ENCODE data around the gene CDH9. TPM values are rescaled to one million over a fixed set of nuclear protein-coding genes. Genes with fewer than 3 reads are reported as not detected.
"Not testable (repeated sequence)": the region's sequence is repeated elsewhere in the genome, so short reads cannot be mapped to it uniquely, and the experiment has no call there.

Gene CDH9
- total RNA-seq, 4 donors from 2014 or later, result 0.35 TPM; not detected in 3

- no peak for DNase-seq
- Histone ChIP-seq H3K9me3 (no peaks in the 10 kb centered on the region), H3K27me3 (no peaks in the 10 kb centered on the region), H3K4me1 (no peaks in the 10 kb centered on the region), H3K36me3 (no peaks in the 10 kb centered on the region), H3K4me3 (no peak overlapping the region), H3K27ac (no peak overlapping the region)
- intact Hi-C loops (cut with DNase I; ENCODE audit: low total_unique reads), result no loop called here
- TF ChIP-seq CTCF (IDR thresholded peaks at IDR 0.05) (no peak), POLR2A (IDR thresholded peaks at IDR 0.05) (no peak)
Measured at GRCh38 chr5:26864061-26864460, 174.3 kb downstream of the CDH9 start.

GRCh38 chr5:26856238-26856637 lies 182.1 kb downstream of the CDH9 start:
- Histone ChIP-seq H3K27me3 (no peaks in the 10 kb centered on the region), H3K4me3 (no peak overlapping the region), H3K36me3 (no peaks in the 10 kb centered on the region), H3K9me3 (no peaks in the 10 kb centered on the region), H3K27ac (no peak overlapping the region), H3K4me1 (no peaks in the 10 kb centered on the region)
- intact Hi-C loops (cut with DNase I; ENCODE audit: low total_unique reads), result no loop called here
- TF ChIP-seq POLR2A (IDR thresholded peaks at IDR 0.05), result no peak
- no peak for TF ChIP-seq CTCF (IDR thresholded peaks at IDR 0.05)
- DNase-seq, result no peak

- not testable (repeated sequence) for H3K4me3 ChIP-seq, H3K27ac ChIP-seq, H3K36me3 ChIP-seq
Measured at GRCh38 chr5:26852450-26852849, 185.9 kb downstream of the CDH9 start.

GRCh38 chr5:26847041-26847736 lies 191.2 kb downstream of the CDH9 start:
- intact Hi-C loops (cut with DNase I; ENCODE audit: low total_unique reads), result no loop called here
- no peaks in the 10 kb centered on the region for H3K36me3 ChIP-seq
- no peak overlapping the region for H3K4me3 ChIP-seq
- H3K27ac ChIP-seq, result no peak overlapping the region
- no peaks in the 10 kb centered on the region for H3K4me1 ChIP-seq
- no peak for DNase-seq
- no peaks in the 10 kb centered on the region for H3K9me3 ChIP-seq
- H3K27me3 ChIP-seq, result no peaks in the 10 kb centered on the region
- TF ChIP-seq POLR2A (IDR thresholded peaks at IDR 0.05) (no peak), CTCF (IDR thresholded peaks at IDR 0.05) (no peak)

More at GRCh38 chr5:26852450-26852849, 185.9 kb downstream of the CDH9 start:
- intact Hi-C loops (cut with DNase I; ENCODE audit: low total_unique reads); H3K4me1 ChIP-seq; H3K27me3 ChIP-seq; DNase-seq; H3K9me3 ChIP-seq: not testable (repeated sequence)

GRCh38 chr5:26843677-26844076 lies 194.7 kb downstream of the CDH9 start:
- no peak for DNase-seq
- no peaks in the 10 kb centered on the region for H3K27me3 ChIP-seq
- intact Hi-C loops (cut with DNase I; ENCODE audit: low total_unique reads), result no loop called here
- no peak overlapping the region for H3K4me3 ChIP-seq
- no peaks in the 10 kb centered on the region for H3K36me3 ChIP-seq
- TF ChIP-seq CTCF (IDR thresholded peaks at IDR 0.05) (no peak), POLR2A (IDR thresholded peaks at IDR 0.05) (no peak)
- no peaks in the 10 kb centered on the region for H3K4me1 ChIP-seq
- no peak overlapping the region for H3K27ac ChIP-seq
- H3K9me3 ChIP-seq, result no peaks in the 10 kb centered on the region

- Histone ChIP-seq H3K9me3 (no peaks in the 10 kb centered on the region), H3K4me1 (no peaks in the 10 kb centered on the region), H3K36me3 (no peaks in the 10 kb centered on the region), H3K4me3 (no peak overlapping the region), H3K27ac (no peak overlapping the region), H3K27me3 (no peaks in the 10 kb centered on the region)
- TF ChIP-seq POLR2A (IDR thresholded peaks at IDR 0.05) (no peak), CTCF (IDR thresholded peaks at IDR 0.05) (no peak)
- DNase-seq, result no peak
- intact Hi-C loops (cut with DNase I; ENCODE audit: low total_unique reads), result no loop called here
Measured at GRCh38 chr5:26833596-26833995, 204.8 kb downstream of the CDH9 start.

Data from uterus (tissue), 4 donors.